ENCODE results near the gene IL31RA. TPM values are rescaled to one million over a fixed set of nuclear protein-coding genes. Genes with fewer than 3 reads are reported as not detected.

Gene IL31RA
- total and polyA plus RNA-seq, 10 of the 15 experiments (the other 5 are each of a cell fraction or from before 2014, with no cell fraction given): 0.03 to 0.31 (median 0.11) TPM; not detected in 2

GRCh38 chr5:55848783-55849182, 2.4 kb upstream of the IL31RA start (continued):
- TF ChIP-seq ZBTB40 (IDR thresholded peaks at IDR 0.05; ENCODE audit: borderline replicate concordance): no peak
- no peak for TF ChIP-seq NFYA (IDR thresholded peaks at IDR 0.05; ENCODE audit: borderline replicate concordance, low read depth, low read length)
- TF ChIP-seq, protein P1, sequence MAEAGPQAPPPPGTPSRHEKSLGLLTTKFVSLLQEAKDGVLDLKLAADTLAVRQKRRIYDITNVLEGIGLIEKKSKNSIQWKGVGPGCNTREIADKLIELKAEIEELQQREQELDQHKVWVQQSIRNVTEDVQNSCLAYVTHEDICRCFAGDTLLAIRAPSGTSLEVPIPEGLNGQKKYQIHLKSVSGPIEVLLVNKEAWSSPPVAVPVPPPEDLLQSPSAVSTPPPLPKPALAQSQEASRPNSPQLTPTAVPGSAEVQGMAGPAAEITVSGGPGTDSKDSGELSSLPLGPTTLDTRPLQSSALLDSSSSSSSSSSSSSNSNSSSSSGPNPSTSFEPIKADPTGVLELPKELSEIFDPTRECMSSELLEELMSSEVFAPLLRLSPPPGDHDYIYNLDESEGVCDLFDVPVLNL (IDR thresholded peaks at IDR 0.05; ENCODE audit: low read depth, low read length): no peak
- TF ChIP-seq SUZ12 (IDR thresholded peaks at IDR 0.05; ENCODE audit: unreplicated experiment): no peak

- Histone ChIP-seq H3K4me3 (no peak overlapping the region), H3K4me2 (ENCODE audit: control insufficient read depth, insufficient read depth) (no peak overlapping the region), H3K27ac (ENCODE audit: control insufficient read depth, insufficient read depth) (no peak overlapping the region), H4K20me1 (ENCODE audit: control insufficient read depth, insufficient read depth) (no peaks in the 10 kb centered on the region), H3K36me3 (ENCODE audit: control insufficient read depth in 2 of 2, insufficient read depth in 2 of 2, low read length in 1 of 2) (no peaks in the 10 kb centered on the region), H2AFZ (ENCODE audit: control insufficient read depth, low read depth, low read length) (no peak overlapping the region), H3K9ac (ENCODE audit: control insufficient read depth, insufficient read depth, low read length) (no peak overlapping the region), H3K9me3 (replicated peaks; ENCODE audit: control insufficient read depth, insufficient read depth, low read length) (no peaks in the 10 kb centered on the region), H3K27me3 (replicated peaks in 1 of 2; ENCODE audit: control insufficient read depth in 2 of 2, insufficient read depth in 2 of 2, low read length in 1 of 2) (no peaks in the 10 kb centered on the region), H3K4me1 (ENCODE audit: control insufficient read depth, insufficient read depth, low read length) (no peaks in the 10 kb centered on the region), H3K79me2 (ENCODE audit: control insufficient read depth, insufficient read depth, low read length) (no peaks in the 10 kb centered on the region)
- ChIA-PET CTCF (no interaction called here), POLR2A (interaction anchor here (0.9 to 1.0 kb wide), 2 partner anchors 13 to 28 kb away, joined by 3 to 5 read pairs; no protein-coding TSS in a partner anchor), SMC1A (ENCODE audit: uncharacterized antibody, unreplicated experiment) (interaction anchor here (2.0 kb wide), 1 partner anchor 18 kb away, joined by 7 read pairs; no protein-coding TSS in a partner anchor), RAD21 (ENCODE audit: unreplicated experiment) (no interaction called here)
- in situ Hi-C loops (cut with MboI): no loop called here
- ATAC-seq (no peak), FAIRE-seq (no peak), DNase-seq (ENCODE audit: low read depth, low spot score) (no peak)
- WGBS (ENCODE audit: insufficient coverage, insufficient replicate concordance, low lambda C conversion rate, missing lambda C conversion rate): 87% methylated on average over 2 of the region's 2 CpGs
- no TSS peak for BruUV-seq (replicated peaks)
- no peak for TF ChIP-seq EP300 (IDR thresholded peaks at IDR 0.05; ENCODE audit: borderline replicate concordance in 1 of 2, control insufficient read depth in 1 of 2, low read depth in 2 of 2, low read length in 2 of 2)
- TF ChIP-seq, protein P2, sequence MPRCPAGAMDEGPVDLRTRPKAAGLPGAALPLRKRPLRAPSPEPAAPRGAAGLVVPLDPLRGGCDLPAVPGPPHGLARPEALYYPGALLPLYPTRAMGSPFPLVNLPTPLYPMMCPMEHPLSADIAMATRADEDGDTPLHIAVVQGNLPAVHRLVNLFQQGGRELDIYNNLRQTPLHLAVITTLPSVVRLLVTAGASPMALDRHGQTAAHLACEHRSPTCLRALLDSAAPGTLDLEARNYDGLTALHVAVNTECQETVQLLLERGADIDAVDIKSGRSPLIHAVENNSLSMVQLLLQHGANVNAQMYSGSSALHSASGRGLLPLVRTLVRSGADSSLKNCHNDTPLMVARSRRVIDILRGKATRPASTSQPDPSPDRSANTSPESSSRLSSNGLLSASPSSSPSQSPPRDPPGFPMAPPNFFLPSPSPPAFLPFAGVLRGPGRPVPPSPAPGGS (IDR thresholded peaks at IDR 0.05; ENCODE audit: borderline replicate concordance, insufficient read depth, low read depth, low read length, poor library complexity, severe bottlenecking): peak; percentile 40
- TF ChIP-seq E2F8 (IDR thresholded peaks at IDR 0.05; ENCODE audit: low read depth, partially characterized antibody): no peak
- TF ChIP-seq PKNOX1 (IDR thresholded peaks at IDR 0.05): no peak
- TF ChIP-seq CREB1 (IDR thresholded peaks at IDR 0.05; ENCODE audit: low read depth): no peak
- intact Hi-C loops (cut with micrococcal nuclease; ENCODE audit: unreplicated experiment): no loop called here
These were observed 470 bp downstream of the IL31RA start for GRCh38 chr5:55851675-55851979.

Measured in GM12878 (cell line).